Activated B cell treated with CpG ODN at 0.5 μM for 24 hours (primary cell): ENCODE results near the gene SPP2. TPM values are rescaled to one million over a fixed set of nuclear protein-coding genes. Genes with fewer than 3 reads are reported as not detected.

Source experiments
- ATAC-seq: fragments of 200-7000 bp; cut with Tn5 transposase; one replicate; pipeline ENCODE4 v1.10.0; 2021; ENCODE audit warnings: low read depth, mild to moderate bottlenecking, moderate library complexity
- CTCF ChIA-PET: fragments of 350-600 bp; sonication (Branson Sonifier 250); formaldehyde crosslinking; loops from one replicate; lab custom pipeline; 2021; ENCODE audit warnings: antibody characterized with exemption; lab: Charles Lee
- POLR2A ChIA-PET: fragments of 350-600 bp; sonication (Branson Sonifier 250); formaldehyde crosslinking; loops from one replicate; lab custom pipeline; 2021; ENCODE audit warnings: antibody characterized with exemption; lab: Charles Lee
- DNase-seq: peaks from one replicate; pipeline ENCODE4 v3.0.0; 2022
- H3K27ac Mint-ChIP-seq: one replicate; pipeline ENCODE4 v1.8.0; 2020; ENCODE audit warnings: mixed read lengths
- H3K27me3 Mint-ChIP-seq: one replicate; pipeline ENCODE4 v1.8.0; 2021; ENCODE audit warnings: mixed read lengths
- H3K36me3 Mint-ChIP-seq: one replicate; pipeline ENCODE4 v1.8.0; 2021; ENCODE audit warnings: low read depth, mixed read lengths
- H3K4me1 Mint-ChIP-seq: one replicate; pipeline ENCODE4 v1.8.0; 2021; ENCODE audit warnings: mixed read lengths
- H3K4me3 Mint-ChIP-seq: one replicate; pipeline ENCODE4 v1.8.0; 2020; ENCODE audit warnings: mild to moderate bottlenecking, mixed read lengths
- H3K9me3 Mint-ChIP-seq: one replicate; pipeline ENCODE4 v1.8.0; 2020; ENCODE audit warnings: mixed read lengths
- intact Hi-C: fragments of 100-400 bp; cut with micrococcal nuclease; formaldehyde crosslinking; loops from one replicate; pipeline ENCODE4 v1.15.1; 2024
- total RNA-seq: library from RNA; stranded (reverse); gene quantifications from 2 replicates; pipeline ENCODE4 v1.2.3, GENCODE V29; 2022
- TF ChIP-seq, protein P1 (sequence below): fragments of 200-600 bp; IDR thresholded peaks from one replicate; pipeline ENCODE4 v1.8.0; 2022; ENCODE audit warnings: antibody characterized with exemption, mild to moderate bottlenecking

Gene SPP2
- total RNA-seq, 1 donor from 2014 or later, result not detected

DNA sequence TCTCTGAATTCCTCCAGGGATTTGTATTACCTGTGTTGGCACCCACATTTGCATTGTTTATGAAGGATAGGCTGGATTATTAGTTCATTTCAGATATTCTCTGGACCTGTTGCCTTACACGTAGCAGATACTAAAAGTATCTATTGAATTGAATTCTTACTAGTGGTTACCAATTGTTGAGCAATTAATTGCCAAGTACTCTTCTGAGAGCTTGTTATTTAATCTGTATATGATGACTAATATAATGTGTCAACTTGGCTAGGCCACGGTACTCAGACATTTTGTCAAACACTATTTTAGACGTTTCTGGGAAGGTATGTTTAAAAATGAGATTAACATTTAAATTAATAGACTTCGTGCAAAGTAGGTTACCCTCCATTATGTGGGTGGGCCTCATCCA, 2.5 kb upstream of the SPP2 start:
- Mint-ChIP-seq H3K36me3 (no peaks in the 10 kb centered on the region), H3K4me3 (no peak overlapping the region), H3K27ac (no peak overlapping the region), H3K9me3 (no peaks in the 10 kb centered on the region), H3K4me1 (no peaks in the 10 kb centered on the region), H3K27me3 (peaks cover 14% of the 10 kb centered on the region)
- DNase-seq (no peak), ATAC-seq (no peak)
- ChIA-PET CTCF (no interaction called here), POLR2A (no interaction called here)
- intact Hi-C loops, result no loop called here
- TF ChIP-seq, protein P1, sequence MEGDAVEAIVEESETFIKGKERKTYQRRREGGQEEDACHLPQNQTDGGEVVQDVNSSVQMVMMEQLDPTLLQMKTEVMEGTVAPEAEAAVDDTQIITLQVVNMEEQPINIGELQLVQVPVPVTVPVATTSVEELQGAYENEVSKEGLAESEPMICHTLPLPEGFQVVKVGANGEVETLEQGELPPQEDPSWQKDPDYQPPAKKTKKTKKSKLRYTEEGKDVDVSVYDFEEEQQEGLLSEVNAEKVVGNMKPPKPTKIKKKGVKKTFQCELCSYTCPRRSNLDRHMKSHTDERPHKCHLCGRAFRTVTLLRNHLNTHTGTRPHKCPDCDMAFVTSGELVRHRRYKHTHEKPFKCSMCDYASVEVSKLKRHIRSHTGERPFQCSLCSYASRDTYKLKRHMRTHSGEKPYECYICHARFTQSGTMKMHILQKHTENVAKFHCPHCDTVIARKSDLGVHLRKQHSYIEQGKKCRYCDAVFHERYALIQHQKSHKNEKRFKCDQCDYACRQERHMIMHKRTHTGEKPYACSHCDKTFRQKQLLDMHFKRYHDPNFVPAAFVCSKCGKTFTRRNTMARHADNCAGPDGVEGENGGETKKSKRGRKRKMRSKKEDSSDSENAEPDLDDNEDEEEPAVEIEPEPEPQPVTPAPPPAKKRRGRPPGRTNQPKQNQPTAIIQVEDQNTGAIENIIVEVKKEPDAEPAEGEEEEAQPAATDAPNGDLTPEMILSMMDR, result no peak

DNA sequence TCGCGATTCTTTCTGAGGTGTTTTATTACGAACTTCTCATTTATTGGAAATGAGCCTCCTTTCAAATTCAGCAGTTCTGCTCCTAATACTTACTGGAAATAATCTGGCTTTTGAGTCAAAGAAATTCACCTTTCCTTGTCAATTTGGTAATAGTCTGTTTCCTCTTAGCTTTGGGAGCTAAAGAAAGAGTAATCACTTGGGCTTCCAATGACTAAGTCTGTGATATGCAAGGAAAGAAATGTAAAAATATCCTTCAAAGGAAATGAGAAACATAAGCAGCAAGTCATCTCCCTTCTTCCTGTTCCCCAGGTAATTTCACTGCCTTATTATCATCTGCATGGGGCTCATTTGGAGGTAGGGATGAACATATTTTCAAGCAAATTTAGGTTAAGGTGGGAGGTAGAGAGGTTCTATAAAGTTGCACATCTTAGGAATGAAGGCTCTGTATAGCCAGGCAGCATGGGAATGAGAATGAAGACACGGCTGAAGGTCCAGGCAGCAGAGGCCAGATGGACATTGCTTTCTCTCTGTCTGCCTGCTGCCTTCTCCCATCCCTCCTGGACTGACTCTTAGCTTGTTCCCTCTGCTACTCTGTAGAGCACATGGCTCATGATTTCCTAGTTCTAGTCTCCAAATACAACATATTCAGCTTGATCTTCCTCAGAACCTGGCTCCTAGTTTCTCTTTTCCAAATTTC, 1.0 kb downstream of the SPP2 start:
- DNase-seq (no peak), ATAC-seq (no peak)
- intact Hi-C loops, result no loop called here
- no peaks in the 10 kb centered on the region for H3K9me3 Mint-ChIP-seq
- ChIA-PET POLR2A (no interaction called here), CTCF (no interaction called here)
- TF ChIP-seq, protein P1, result no peak
- H3K36me3 Mint-ChIP-seq, result no peaks in the 10 kb centered on the region
- H3K27ac Mint-ChIP-seq, result no peak overlapping the region
- no peak overlapping the region for H3K4me3 Mint-ChIP-seq
- H3K4me1 Mint-ChIP-seq, result no peaks in the 10 kb centered on the region
- H3K27me3 Mint-ChIP-seq, result peaks cover 14% of the 10 kb centered on the region

DNA sequence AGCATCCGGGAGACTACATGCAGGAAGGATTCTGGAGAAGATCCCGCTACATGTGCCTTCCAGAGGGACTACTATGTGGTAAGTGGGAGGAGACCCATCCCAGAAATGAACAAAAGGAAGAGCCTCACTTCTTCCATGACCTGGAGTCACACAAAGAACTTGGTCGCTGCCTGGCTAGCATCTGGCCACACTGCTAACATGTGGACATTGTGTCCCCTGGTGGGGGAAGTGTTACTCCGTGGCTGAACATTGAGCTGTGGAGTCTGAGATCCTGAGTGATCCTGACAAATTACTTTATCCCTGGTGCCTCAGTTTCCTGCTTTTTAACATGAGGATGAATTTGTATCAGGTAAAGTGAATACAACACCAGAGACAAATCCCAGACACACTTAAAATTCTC, 8.4 kb downstream of the SPP2 start:
- Mint-ChIP-seq H3K9me3 (no peaks in the 10 kb centered on the region), H3K27me3 (peaks cover 38% of the 10 kb centered on the region), H3K4me3 (no peak overlapping the region), H3K27ac (no peak overlapping the region), H3K36me3 (no peaks in the 10 kb centered on the region), H3K4me1 (no peaks in the 10 kb centered on the region)
- intact Hi-C loops, result no loop called here
- DNase-seq (no peak), ATAC-seq (no peak)
- CTCF ChIA-PET, result no interaction called here
- POLR2A ChIA-PET, result no interaction called here
- TF ChIP-seq, protein P1, result no peak

DNA sequence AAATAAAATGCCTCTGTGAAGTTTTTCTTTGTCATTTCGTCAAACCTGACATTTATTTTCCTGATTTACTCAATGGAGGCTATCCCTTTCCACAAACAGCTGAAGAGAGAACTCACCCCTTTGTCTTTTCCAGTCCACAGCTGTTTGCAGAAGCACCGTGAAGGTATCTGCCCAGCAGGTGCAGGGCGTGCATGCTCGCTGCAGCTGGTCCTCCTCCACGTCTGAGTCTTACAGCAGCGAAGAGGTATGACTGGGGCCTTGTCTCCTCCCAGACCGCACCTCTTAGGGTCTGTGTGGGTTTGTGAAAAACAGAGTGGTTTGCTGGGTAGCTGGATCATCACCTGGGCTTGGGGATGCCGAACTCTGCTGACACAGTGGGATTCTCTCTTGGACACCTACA, 9.7 kb downstream of the SPP2 start:
- ChIA-PET POLR2A (no interaction called here), CTCF (no interaction called here)
- Mint-ChIP-seq H3K9me3 (no peaks in the 10 kb centered on the region), H3K27me3 (peaks cover 36% of the 10 kb centered on the region), H3K27ac (no peak overlapping the region), H3K4me3 (no peak overlapping the region), H3K36me3 (no peaks in the 10 kb centered on the region), H3K4me1 (no peaks in the 10 kb centered on the region)
- intact Hi-C loops, result no loop called here
- TF ChIP-seq, protein P1, result no peak
- DNase-seq (no peak), ATAC-seq (no peak)

DNA sequence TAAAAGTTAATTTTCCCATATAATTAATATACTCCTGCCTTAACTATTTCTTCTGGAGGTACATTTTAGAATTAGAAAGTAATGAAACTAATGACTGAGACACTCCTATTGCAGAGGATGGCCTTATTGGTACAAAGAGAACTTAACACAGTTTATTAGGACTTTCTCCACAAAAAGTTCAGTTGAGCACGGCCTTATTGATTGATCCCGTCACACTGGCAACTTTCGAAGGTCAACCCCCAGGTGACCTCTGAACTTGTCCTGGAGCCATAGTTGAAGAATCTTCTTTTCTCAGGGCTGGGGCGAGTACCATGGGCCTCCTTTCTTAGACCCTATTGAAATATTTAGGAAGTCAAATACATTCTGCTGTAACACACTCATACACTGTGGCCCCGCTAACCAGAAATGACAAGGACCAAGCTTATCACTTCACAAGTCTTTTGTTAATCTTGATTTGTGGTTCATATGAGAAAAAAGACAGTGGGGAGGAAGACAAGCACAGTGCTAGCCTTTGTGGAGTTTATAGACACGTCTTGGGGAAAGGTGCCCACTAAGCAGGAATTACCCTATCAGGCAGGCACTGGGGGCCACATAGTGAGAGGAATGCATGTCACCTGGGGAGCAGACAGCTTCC, 11.2 kb downstream of the SPP2 start:
- DNase-seq (no peak), ATAC-seq (no peak)
- TF ChIP-seq, protein P1, result no peak
- no peaks in the 10 kb centered on the region for H3K9me3 Mint-ChIP-seq
- peaks cover 39% of the 10 kb centered on the region for H3K27me3 Mint-ChIP-seq
- no peaks in the 10 kb centered on the region for H3K4me1 Mint-ChIP-seq
- no peak overlapping the region for H3K27ac Mint-ChIP-seq
- no peaks in the 10 kb centered on the region for H3K36me3 Mint-ChIP-seq
- intact Hi-C loops, result no loop called here
- ChIA-PET POLR2A (no interaction called here), CTCF (no interaction called here)
- H3K4me3 Mint-ChIP-seq, result no peak overlapping the region
